Measurements from ENCODE around the gene MILR1.
"Not testable (repeated sequence)": the region's sequence is repeated elsewhere in the genome, so short reads cannot be mapped to it uniquely, and the experiment has no call there.

MILR1 gene

DNA sequence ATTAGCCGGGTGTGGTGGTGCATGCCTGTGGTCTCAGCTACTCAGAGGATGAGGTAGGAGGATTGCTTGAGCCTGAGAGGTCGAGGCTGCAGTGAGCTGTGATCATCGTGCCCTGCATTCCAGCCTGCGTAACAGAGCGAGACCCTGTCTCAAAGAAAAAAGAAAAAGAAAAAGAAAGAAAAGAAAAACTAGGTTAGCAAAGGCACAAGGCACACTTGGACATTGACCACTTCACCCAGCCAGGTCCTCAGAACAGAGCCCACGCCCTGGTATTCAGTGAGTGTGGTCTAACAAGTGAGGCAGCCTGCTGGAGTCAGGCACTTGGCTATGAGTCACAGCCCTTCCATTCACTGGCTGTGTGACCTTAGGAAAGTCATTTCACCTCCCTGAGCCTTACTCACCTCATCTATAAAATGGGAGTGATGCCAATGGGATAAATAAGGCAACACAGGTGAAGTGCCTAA, 10.4 kb downstream of the MILR1 start:
- Histone ChIP-seq H3K27ac (ENCODE audit: low read depth, low read length) (no peak overlapping the region), H3K9me3 (ENCODE audit: low read length) (no peaks in the 10 kb centered on the region), H3K27me3 (ENCODE audit: control insufficient read depth in 1 of 2, insufficient read depth in 2 of 2, low read length in 2 of 2) (no peaks in the 10 kb centered on the region), H3K4me1 (ENCODE audit: insufficient read depth, low read length) (no peaks in the 10 kb centered on the region), H3K4me3 (ENCODE audit: low read depth in 1 of 2, low read length in 2 of 2) (no peak overlapping the region), H3K9ac (ENCODE audit: low read length) (no peak overlapping the region), H3K36me3 (ENCODE audit: insufficient read depth, low read length) (no peaks in the 10 kb centered on the region)

DNA sequence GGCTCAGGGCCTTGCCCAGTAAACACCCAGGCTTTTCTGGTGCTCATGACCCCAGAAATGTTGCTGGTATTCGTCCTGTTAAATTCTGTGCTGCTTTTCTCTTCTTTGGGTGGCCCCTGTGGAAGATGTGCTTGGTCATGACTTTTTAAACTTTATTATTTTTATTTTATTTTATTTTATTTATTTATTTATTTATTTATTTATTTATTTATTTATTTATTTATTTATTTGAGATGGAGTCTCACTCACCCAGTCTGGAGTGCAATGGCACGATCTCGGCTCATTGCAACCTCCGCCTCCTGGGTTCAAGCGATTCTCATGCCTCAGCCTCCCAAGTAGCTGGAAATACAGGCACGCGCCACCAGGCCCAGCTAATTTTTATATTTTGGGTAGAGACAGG, 10.9 kb downstream of the MILR1 start:
- H3K27ac ChIP-seq (ENCODE audit: low read depth, low read length) = not testable (repeated sequence)

DNA sequence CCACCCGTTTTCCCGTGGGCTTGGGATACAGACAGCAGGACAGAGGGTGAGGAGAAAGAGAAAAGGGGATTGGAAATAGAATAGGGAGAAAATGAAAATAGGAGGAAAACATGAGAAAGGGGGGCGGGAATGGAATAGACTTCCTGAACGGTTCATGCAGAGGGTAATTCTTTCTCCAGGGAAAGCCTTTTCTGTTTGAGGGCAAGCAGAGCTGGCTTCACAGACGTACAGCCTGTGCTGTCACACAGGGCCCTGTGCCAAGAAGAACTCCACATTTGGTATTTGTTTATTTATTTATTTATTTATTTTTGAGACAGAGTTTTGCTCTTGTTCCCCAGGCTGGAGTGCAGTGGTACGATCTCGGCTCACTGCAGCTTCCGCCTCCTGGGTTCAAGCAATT, 12.0 kb downstream of the MILR1 start:
- no peak overlapping the region for H3K4me3 ChIP-seq (ENCODE audit: low read depth in 1 of 2, low read length in 2 of 2)

More for the DNA sequence above, 10.9 kb downstream of the MILR1 start:
- H3K9me3 ChIP-seq (ENCODE audit: low read length); H3K36me3 ChIP-seq (ENCODE audit: insufficient read depth, low read length); H3K27me3 ChIP-seq (ENCODE audit: control insufficient read depth in 1 of 2, insufficient read depth in 2 of 2, low read length in 2 of 2); H3K9ac ChIP-seq (ENCODE audit: low read length); H3K4me1 ChIP-seq (ENCODE audit: insufficient read depth, low read length); H3K4me3 ChIP-seq (ENCODE audit: low read depth in 1 of 2, low read length in 2 of 2): not testable (repeated sequence)

DNA sequence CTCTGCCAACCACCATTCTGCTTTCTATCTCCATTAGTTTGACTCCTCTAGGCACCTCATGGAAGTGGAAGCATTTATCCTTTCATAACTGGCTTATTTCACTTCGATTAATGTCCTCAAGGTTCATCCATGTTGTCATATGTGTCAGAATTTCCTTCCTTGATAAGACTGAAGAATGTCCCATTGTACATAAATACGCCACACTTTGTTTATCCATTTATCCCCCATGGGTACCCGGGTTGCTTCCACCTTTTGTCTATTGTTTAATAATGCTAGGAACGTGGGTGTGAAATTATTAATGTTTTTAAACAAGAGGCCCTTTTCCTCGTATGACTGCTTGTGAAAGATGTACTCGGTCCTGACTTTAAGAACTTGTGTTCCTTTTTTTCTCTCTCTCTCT, 12.9 kb downstream of the MILR1 start:
- H3K27ac ChIP-seq (ENCODE audit: low read depth, low read length) = no peak overlapping the region

More for the DNA sequence above, 12.0 kb downstream of the MILR1 start:
- Histone ChIP-seq H3K9ac (ENCODE audit: low read length) (no peak overlapping the region), H3K27me3 (ENCODE audit: control insufficient read depth in 1 of 2, insufficient read depth in 2 of 2, low read length in 2 of 2) (no peaks in the 10 kb centered on the region), H3K4me1 (ENCODE audit: insufficient read depth, low read length) (no peaks in the 10 kb centered on the region), H3K36me3 (ENCODE audit: insufficient read depth, low read length) (no peaks in the 10 kb centered on the region), H3K27ac (ENCODE audit: low read depth, low read length) (no peak overlapping the region), H3K9me3 (ENCODE audit: low read length) (no peaks in the 10 kb centered on the region)

DNA sequence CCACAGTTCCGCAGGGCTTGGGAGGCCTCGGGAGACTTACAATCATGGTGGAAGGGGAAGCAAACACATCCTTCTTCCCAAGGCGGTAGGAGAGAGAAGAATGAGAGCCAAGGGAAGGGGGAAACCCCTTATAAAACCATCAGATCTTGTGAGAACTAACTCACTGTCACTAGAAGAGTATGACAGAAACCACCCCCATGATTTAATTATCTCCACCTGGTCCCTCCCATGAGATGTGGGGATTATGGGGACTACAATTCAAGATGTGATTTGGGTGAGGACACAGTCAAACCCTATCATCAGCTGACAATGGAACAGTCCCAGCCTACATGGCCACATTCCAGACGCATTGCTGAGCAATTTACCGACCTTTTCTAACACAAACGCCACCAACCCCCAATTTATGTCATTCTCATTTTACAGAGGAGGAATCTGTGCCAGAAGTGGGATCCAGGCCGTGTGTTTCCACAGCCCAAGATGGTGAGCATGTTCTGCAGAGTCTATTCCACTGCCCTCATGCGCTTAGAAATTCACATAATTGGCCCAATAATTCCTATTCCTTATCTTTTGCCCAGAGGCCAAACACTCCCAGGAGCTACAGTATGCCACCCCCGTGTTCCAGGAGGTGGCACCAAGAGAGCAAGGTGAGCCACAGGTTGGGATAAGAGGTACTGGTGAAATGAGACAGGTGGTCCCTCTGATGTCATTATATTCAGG, 17.3 kb downstream of the MILR1 start:
- Histone ChIP-seq H3K4me3 (ENCODE audit: low read depth in 1 of 2, low read length in 2 of 2) (no peak overlapping the region), H3K27ac (ENCODE audit: low read depth, low read length) (no peak overlapping the region), H3K9ac (ENCODE audit: low read length) (no peak overlapping the region), H3K27me3 (ENCODE audit: control insufficient read depth in 1 of 2, insufficient read depth in 2 of 2, low read length in 2 of 2) (no peaks in the 10 kb centered on the region), H3K4me1 (ENCODE audit: insufficient read depth, low read length) (no peaks in the 10 kb centered on the region), H3K36me3 (ENCODE audit: insufficient read depth, low read length) (no peaks in the 10 kb centered on the region), H3K9me3 (ENCODE audit: low read length) (no peaks in the 10 kb centered on the region)

More for the DNA sequence above, 12.9 kb downstream of the MILR1 start:
- no peaks in the 10 kb centered on the region for H3K36me3 ChIP-seq (ENCODE audit: insufficient read depth, low read length)
- no peak overlapping the region for H3K4me3 ChIP-seq (ENCODE audit: low read depth in 1 of 2, low read length in 2 of 2)
- no peak overlapping the region for H3K9ac ChIP-seq (ENCODE audit: low read length)
- H3K27me3 ChIP-seq (ENCODE audit: control insufficient read depth in 1 of 2, insufficient read depth in 2 of 2, low read length in 2 of 2) = no peaks in the 10 kb centered on the region
- H3K9me3 ChIP-seq (ENCODE audit: low read length) = no peaks in the 10 kb centered on the region
- no peaks in the 10 kb centered on the region for H3K4me1 ChIP-seq (ENCODE audit: insufficient read depth, low read length)

DNA sequence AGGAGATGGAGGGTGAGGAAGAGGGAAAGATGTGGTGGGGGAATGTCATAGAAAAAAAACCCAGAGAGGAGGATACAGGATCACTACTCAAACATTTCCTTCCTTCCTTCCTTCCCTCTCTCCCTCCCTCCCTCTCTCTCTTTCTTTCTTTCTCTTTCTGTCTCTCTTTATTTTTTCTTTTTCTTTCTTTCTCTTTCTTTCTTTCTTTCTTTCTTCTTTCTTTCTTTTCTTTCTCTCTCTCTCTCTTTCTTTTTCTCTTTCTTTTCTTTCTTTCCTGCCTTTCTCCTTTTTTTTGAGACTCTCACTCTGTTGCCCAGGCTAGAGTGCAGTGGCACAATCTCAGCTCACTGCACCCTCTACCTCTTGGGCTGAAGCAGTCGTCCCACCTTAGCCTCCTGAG, 17.9 kb downstream of the MILR1 start:
- not testable (repeated sequence) for H3K27me3 ChIP-seq (ENCODE audit: control insufficient read depth in 1 of 2, insufficient read depth in 2 of 2, low read length in 2 of 2); H3K36me3 ChIP-seq (ENCODE audit: insufficient read depth, low read length); H3K4me3 ChIP-seq (ENCODE audit: low read depth in 1 of 2, low read length in 2 of 2); H3K9ac ChIP-seq (ENCODE audit: low read length); H3K9me3 ChIP-seq (ENCODE audit: low read length); H3K4me1 ChIP-seq (ENCODE audit: insufficient read depth, low read length); H3K27ac ChIP-seq (ENCODE audit: low read depth, low read length)

DNA sequence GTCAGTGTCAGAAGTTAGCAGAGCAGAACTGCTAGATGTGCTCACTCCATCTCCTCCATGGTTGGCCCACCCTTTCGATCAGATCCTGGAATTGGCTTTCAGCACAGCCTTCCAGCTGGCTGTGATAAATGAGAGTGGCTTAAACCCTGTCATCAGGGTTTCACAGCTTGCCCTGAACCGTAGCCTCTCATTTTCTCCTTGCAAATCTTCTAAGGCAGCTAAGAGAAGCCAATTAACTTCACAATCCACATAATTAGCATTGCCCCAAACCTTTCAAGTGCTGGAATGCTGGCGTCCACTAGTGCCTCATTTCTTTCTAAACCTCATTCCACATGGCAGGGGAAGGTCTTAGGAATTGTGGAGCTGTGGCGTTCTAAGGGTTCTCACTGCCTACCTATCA, 21.7 kb downstream of the MILR1 start:
- Histone ChIP-seq H3K9ac (ENCODE audit: low read length) (no peak overlapping the region), H3K36me3 (ENCODE audit: insufficient read depth, low read length) (no peaks in the 10 kb centered on the region), H3K27me3 (ENCODE audit: control insufficient read depth in 1 of 2, insufficient read depth in 2 of 2, low read length in 2 of 2) (no peaks in the 10 kb centered on the region), H3K9me3 (ENCODE audit: low read length) (no peaks in the 10 kb centered on the region), H3K27ac (ENCODE audit: low read depth, low read length) (no peak overlapping the region), H3K4me3 (ENCODE audit: low read depth in 1 of 2, low read length in 2 of 2) (no peak overlapping the region), H3K4me1 (ENCODE audit: insufficient read depth, low read length) (no peaks in the 10 kb centered on the region)

DNA sequence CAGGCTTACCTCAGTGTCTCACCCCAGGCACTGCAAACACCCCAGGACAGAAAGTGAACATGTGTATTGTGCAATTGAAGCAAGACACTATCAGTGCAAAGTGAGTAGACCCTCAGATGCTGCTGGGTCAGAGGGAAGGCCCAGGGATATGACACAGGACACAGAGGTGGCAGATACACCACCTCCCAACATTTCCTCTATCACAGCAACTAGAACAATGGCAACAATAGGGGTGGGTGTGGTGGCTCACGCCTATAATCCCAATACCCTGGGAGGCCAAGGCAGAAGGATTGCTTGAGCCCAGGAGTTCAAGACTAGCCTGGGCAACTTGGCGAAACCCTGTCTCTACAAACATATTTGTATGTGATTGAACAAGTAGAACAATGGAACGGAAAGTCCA, 22.5 kb downstream of the MILR1 start:
- Histone ChIP-seq H3K4me1 (ENCODE audit: insufficient read depth, low read length) (no peaks in the 10 kb centered on the region), H3K4me3 (ENCODE audit: low read depth in 1 of 2, low read length in 2 of 2) (no peak overlapping the region), H3K9me3 (ENCODE audit: low read length) (no peaks in the 10 kb centered on the region), H3K9ac (ENCODE audit: low read length) (no peak overlapping the region), H3K36me3 (ENCODE audit: insufficient read depth, low read length) (no peaks in the 10 kb centered on the region), H3K27me3 (ENCODE audit: control insufficient read depth in 1 of 2, insufficient read depth in 2 of 2, low read length in 2 of 2) (no peaks in the 10 kb centered on the region), H3K27ac (ENCODE audit: low read depth, low read length) (no peak overlapping the region)

DNA sequence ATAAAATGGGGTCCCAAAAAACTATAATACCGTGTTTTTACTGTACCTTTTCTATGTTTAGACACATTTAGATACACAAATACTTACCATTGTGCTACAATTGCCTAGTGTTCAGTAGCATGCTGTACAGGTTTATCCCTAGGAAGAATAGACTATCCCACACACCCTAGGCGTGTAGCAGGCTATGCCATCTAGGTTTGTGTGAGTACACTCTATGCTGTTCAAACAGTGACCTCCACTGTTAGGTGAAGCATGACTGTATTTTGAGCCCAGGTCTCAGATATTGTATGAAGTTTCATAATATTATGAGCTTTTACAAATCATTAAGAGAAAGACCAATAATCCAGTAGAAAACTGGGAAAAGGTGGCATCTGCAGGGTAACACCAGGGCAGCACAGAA, 23.6 kb downstream of the MILR1 start:
- Histone ChIP-seq H3K9ac (ENCODE audit: low read length) (no peak overlapping the region), H3K4me3 (ENCODE audit: low read depth in 1 of 2, low read length in 2 of 2) (no peak overlapping the region), H3K9me3 (ENCODE audit: low read length) (no peaks in the 10 kb centered on the region), H3K4me1 (ENCODE audit: insufficient read depth, low read length) (no peaks in the 10 kb centered on the region), H3K27me3 (ENCODE audit: control insufficient read depth in 1 of 2, insufficient read depth in 2 of 2, low read length in 2 of 2) (no peaks in the 10 kb centered on the region), H3K27ac (ENCODE audit: low read depth, low read length) (no peak overlapping the region), H3K36me3 (ENCODE audit: insufficient read depth, low read length) (no peaks in the 10 kb centered on the region)

DNA sequence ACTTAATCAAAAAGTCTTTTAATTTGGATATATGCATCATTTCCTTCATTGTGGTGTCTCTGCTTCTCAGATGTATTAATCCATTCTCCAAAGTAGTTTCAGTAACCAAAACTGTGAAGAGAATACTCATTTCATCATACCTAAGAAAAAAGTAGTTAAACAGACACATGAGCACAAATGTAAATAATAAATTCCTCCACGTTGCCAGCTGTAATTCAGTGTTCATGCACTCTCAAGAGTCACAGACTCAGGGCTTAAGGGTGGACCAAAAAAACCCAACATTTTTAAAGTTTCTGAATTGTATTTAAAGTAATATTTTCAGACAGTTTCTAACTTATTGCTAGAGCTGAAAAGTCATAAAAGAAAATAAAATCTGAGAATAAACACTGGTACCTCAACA, 28.9 kb downstream of the MILR1 start:
- Histone ChIP-seq H3K36me3 (ENCODE audit: insufficient read depth, low read length) (peaks cover 10% of the 10 kb centered on the region), H3K9ac (ENCODE audit: low read length) (no peak overlapping the region)

DNA sequence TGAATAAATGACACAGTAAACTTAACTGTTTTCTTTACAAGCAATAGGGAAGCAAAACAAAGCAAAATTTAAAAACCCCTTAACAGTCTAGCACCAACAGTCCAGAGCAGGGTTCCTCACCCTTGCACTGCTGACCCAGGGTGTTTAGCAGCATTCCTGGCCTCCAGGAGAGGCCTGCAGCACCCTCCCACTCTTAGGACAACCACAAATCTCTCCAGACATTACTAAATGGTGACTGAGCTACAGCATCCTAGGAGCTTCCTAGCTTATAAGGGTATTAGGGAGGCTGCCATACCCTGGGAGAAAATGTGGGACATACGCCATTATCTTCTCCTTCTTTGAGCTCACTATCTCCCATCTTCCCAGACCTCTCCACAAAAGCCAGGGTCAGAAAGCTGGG, 32.0 kb downstream of the MILR1 start:
- Histone ChIP-seq H3K4me3 (ENCODE audit: low read depth in 1 of 2, low read length in 2 of 2) (no peak overlapping the region), H3K4me1 (ENCODE audit: insufficient read depth, low read length) (no peaks in the 10 kb centered on the region), H3K27me3 (ENCODE audit: control insufficient read depth in 1 of 2, insufficient read depth in 2 of 2, low read length in 2 of 2) (no peaks in the 10 kb centered on the region), H3K9ac (ENCODE audit: low read length) (no peak overlapping the region), H3K9me3 (ENCODE audit: low read length) (no peaks in the 10 kb centered on the region), H3K27ac (ENCODE audit: low read depth, low read length) (no peak overlapping the region), H3K36me3 (ENCODE audit: insufficient read depth, low read length) (peaks cover 26% of the 10 kb centered on the region)

More for the DNA sequence above, 28.9 kb downstream of the MILR1 start:
- H3K9me3 ChIP-seq (ENCODE audit: low read length) = no peaks in the 10 kb centered on the region
- no peaks in the 10 kb centered on the region for H3K4me1 ChIP-seq (ENCODE audit: insufficient read depth, low read length)
- H3K4me3 ChIP-seq (ENCODE audit: low read depth in 1 of 2, low read length in 2 of 2) = no peak overlapping the region
- H3K27me3 ChIP-seq (ENCODE audit: control insufficient read depth in 1 of 2, insufficient read depth in 2 of 2, low read length in 2 of 2) = no peaks in the 10 kb centered on the region
- H3K27ac ChIP-seq (ENCODE audit: low read depth, low read length) = no peak overlapping the region

DNA sequence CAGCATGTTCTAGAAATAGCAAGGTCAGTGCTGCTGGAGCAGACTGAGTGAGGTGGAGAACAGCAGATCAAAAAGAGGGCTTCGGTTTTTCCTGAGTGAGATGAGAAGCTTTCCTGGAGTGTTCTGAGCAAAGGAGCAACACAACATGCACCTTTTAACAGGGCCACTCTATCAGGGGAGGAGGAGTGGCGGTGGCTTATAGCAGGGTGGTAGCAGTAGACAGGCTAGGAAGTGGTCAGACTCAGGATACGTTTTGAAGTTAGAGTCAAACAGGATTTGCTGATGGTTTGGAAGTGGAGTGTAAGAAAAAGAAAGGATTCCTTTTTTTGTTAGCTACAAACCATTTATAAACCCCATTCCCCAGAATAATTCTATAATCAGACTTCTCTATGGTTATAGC, 35.5 kb downstream of the MILR1 start:
- Histone ChIP-seq H3K4me1 (ENCODE audit: insufficient read depth, low read length) (no peaks in the 10 kb centered on the region), H3K9me3 (ENCODE audit: low read length) (no peaks in the 10 kb centered on the region), H3K9ac (ENCODE audit: low read length) (no peak overlapping the region), H3K27ac (ENCODE audit: low read depth, low read length) (no peak overlapping the region), H3K27me3 (ENCODE audit: control insufficient read depth in 1 of 2, insufficient read depth in 2 of 2, low read length in 2 of 2) (no peaks in the 10 kb centered on the region), H3K4me3 (ENCODE audit: low read depth in 1 of 2, low read length in 2 of 2) (no peak overlapping the region), H3K36me3 (ENCODE audit: insufficient read depth, low read length) (peaks cover 30% of the 10 kb centered on the region)
